Activated T-helper 1 cell treated with anti-CD3 and anti-CD28 coated beads, Interleukin-12 subunit alpha, Interleukin-12 subunit beta, Interleukin-2, Interleukin-4 antibody, amounts not matched to agents 30 ng/mL and 10 ng/mL and 1 ng/mL, durations not matched to agents 14 hours and 24 hours and 36 hours (primary cell): ENCODE measurements around the gene TM2D3. TPM values are rescaled to one million over a fixed set of nuclear protein-coding genes. Genes with fewer than 3 reads are reported as not detected.
"Not testable (repeated sequence)": the region's sequence is repeated elsewhere in the genome, so short reads cannot be mapped to it uniquely, and the experiment has no call there.

Source experiments
- DNase-seq: peaks from one replicate; pipeline ENCODE4 v3.0.0; 2021; ENCODE audit warnings: low spot score
- H3K27ac Mint-ChIP-seq: one replicate; pipeline ENCODE4 v1.8.0; 2021; ENCODE audit warnings: mild to moderate bottlenecking, mixed read lengths
- H3K27me3 Mint-ChIP-seq: one replicate; pipeline ENCODE4 v1.8.0; 2022; ENCODE audit warnings: mild to moderate bottlenecking, moderate library complexity, mixed read lengths; ENCODE audit not compliant: insufficient read depth
- H3K36me3 Mint-ChIP-seq: one replicate; pipeline ENCODE4 v1.8.0; 2021; ENCODE audit warnings: low read depth, mixed read lengths
- H3K4me1 Mint-ChIP-seq: one replicate; pipeline ENCODE4 v1.8.0; 2021; ENCODE audit warnings: low read depth, mixed read lengths
- H3K4me3 Mint-ChIP-seq: one replicate; pipeline ENCODE4 v1.8.0; 2021; ENCODE audit warnings: mild to moderate bottlenecking, moderate library complexity, mixed read lengths
- H3K9me3 Mint-ChIP-seq: one replicate; pipeline ENCODE4 v1.8.0; 2021; ENCODE audit warnings: mixed read lengths
- intact Hi-C: fragments of 100-400 bp; cut with micrococcal nuclease; formaldehyde crosslinking; loops from one replicate; pipeline ENCODE4 v1.15.1; 2024
- total RNA-seq: library from RNA; stranded (reverse); gene quantifications from 2 replicates; pipeline ENCODE4 v1.2.3, GENCODE V29; 2022

The TM2D3 gene
- total RNA-seq, 1 donor from 2014 or later: 62.4 TPM

GRCh38 chr15:101635944-101636727, 16.0 kb downstream of the TM2D3 start:
- no peaks in the 10 kb centered on the region for H3K27me3 Mint-ChIP-seq
- DNase-seq: no peak
- intact Hi-C loops: no loop called here
- no peak overlapping the region for H3K4me3 Mint-ChIP-seq
- H3K27ac Mint-ChIP-seq: no peak overlapping the region
- no peaks in the 10 kb centered on the region for H3K9me3 Mint-ChIP-seq
- H3K4me1 Mint-ChIP-seq: peaks cover 5% of the 10 kb centered on the region
- peaks cover 17% of the 10 kb centered on the region for H3K36me3 Mint-ChIP-seq

- intact Hi-C loops: no loop called here
- Mint-ChIP-seq H3K36me3 (peaks cover 2% of the 10 kb centered on the region), H3K4me3 (no peak overlapping the region), H3K27me3 (no peaks in the 10 kb centered on the region), H3K9me3 (no peaks in the 10 kb centered on the region), H3K4me1 (no peaks in the 10 kb centered on the region), H3K27ac (no peak overlapping the region)
- no peak for DNase-seq
Measured at GRCh38 chr15:101633356-101633755, 18.8 kb downstream of the TM2D3 start.

- H3K4me3 Mint-ChIP-seq, H3K27me3 Mint-ChIP-seq, H3K9me3 Mint-ChIP-seq, H3K27ac Mint-ChIP-seq, H3K36me3 Mint-ChIP-seq, DNase-seq, intact Hi-C loops: not testable (repeated sequence)
- peaks cover 23% of the 10 kb centered on the region for H3K4me1 Mint-ChIP-seq
Measured at GRCh38 chr15:101626729-101627128, 25.5 kb downstream of the TM2D3 start.

GRCh38 chr15:101625980-101626379, 26.2 kb downstream of the TM2D3 start:
- Mint-ChIP-seq H3K4me3 (no peak overlapping the region), H3K27me3 (no peaks in the 10 kb centered on the region), H3K9me3 (peaks cover 4% of the 10 kb centered on the region), H3K4me1 (peaks cover 24% of the 10 kb centered on the region), H3K27ac (no peak overlapping the region), H3K36me3 (peaks cover 7% of the 10 kb centered on the region)
- DNase-seq: no peak
- intact Hi-C loops: no loop called here

GRCh38 chr15:101625184-101625583, 27.0 kb downstream of the TM2D3 start:
- no peaks in the 10 kb centered on the region for H3K27me3 Mint-ChIP-seq
- H3K4me1 Mint-ChIP-seq: peaks cover 28% of the 10 kb centered on the region
- intact Hi-C loops: no loop called here
- H3K36me3 Mint-ChIP-seq: peaks cover 7% of the 10 kb centered on the region
- peaks cover 4% of the 10 kb centered on the region for H3K9me3 Mint-ChIP-seq
- no peak overlapping the region for H3K27ac Mint-ChIP-seq
- no peak for DNase-seq
- no peak overlapping the region for H3K4me3 Mint-ChIP-seq

- peaks cover 4% of the 10 kb centered on the region for H3K9me3 Mint-ChIP-seq
- no peak for DNase-seq
- no peak overlapping the region for H3K27ac Mint-ChIP-seq
- intact Hi-C loops: no loop called here
- H3K4me1 Mint-ChIP-seq: peaks cover 28% of the 10 kb centered on the region
- no peaks in the 10 kb centered on the region for H3K27me3 Mint-ChIP-seq
- H3K36me3 Mint-ChIP-seq: peaks cover 7% of the 10 kb centered on the region
- no peak overlapping the region for H3K4me3 Mint-ChIP-seq
Measured at GRCh38 chr15:101623367-101624304, 28.5 kb downstream of the TM2D3 start.

- Mint-ChIP-seq H3K36me3 (peaks cover 7% of the 10 kb centered on the region), H3K27me3 (no peaks in the 10 kb centered on the region), H3K9me3 (peaks cover 4% of the 10 kb centered on the region), H3K27ac (no peak overlapping the region), H3K4me3 (no peak overlapping the region), H3K4me1 (peaks cover 28% of the 10 kb centered on the region)
- no peak for DNase-seq
- intact Hi-C loops: no loop called here
Measured at GRCh38 chr15:101621961-101622360, 30.2 kb downstream of the TM2D3 start.

GRCh38 chr15:101620671-101621070, 31.5 kb downstream of the TM2D3 start:
- DNase-seq: no peak
- Mint-ChIP-seq H3K4me3 (no peak overlapping the region), H3K27me3 (no peaks in the 10 kb centered on the region), H3K4me1 (peaks cover 22% of the 10 kb centered on the region), H3K36me3 (peaks cover 2% of the 10 kb centered on the region), H3K27ac (no peak overlapping the region), H3K9me3 (no peaks in the 10 kb centered on the region)
- intact Hi-C loops: no loop called here

- no peak overlapping the region for H3K4me3 Mint-ChIP-seq
- intact Hi-C loops: no loop called here
- H3K27ac Mint-ChIP-seq: no peak overlapping the region
- peaks cover 2% of the 10 kb centered on the region for H3K36me3 Mint-ChIP-seq
- DNase-seq: no peak
- no peaks in the 10 kb centered on the region for H3K9me3 Mint-ChIP-seq
- H3K4me1 Mint-ChIP-seq: peaks cover 20% of the 10 kb centered on the region
- no peaks in the 10 kb centered on the region for H3K27me3 Mint-ChIP-seq
Measured at GRCh38 chr15:101619615-101619865, 32.6 kb downstream of the TM2D3 start.

- no peak overlapping the region for H3K27ac Mint-ChIP-seq
- peaks cover 20% of the 10 kb centered on the region for H3K4me1 Mint-ChIP-seq
- intact Hi-C loops: no loop called here
- H3K27me3 Mint-ChIP-seq: no peaks in the 10 kb centered on the region
- H3K9me3 Mint-ChIP-seq: no peaks in the 10 kb centered on the region
- DNase-seq: no peak
- H3K36me3 Mint-ChIP-seq: peaks cover 2% of the 10 kb centered on the region
- no peak overlapping the region for H3K4me3 Mint-ChIP-seq
Measured at GRCh38 chr15:101618851-101619614, 33.1 kb downstream of the TM2D3 start.

GRCh38 chr15:101618076-101618475, 34.1 kb downstream of the TM2D3 start:
- peaks cover 14% of the 10 kb centered on the region for H3K4me1 Mint-ChIP-seq
- no peaks in the 10 kb centered on the region for H3K36me3 Mint-ChIP-seq
- intact Hi-C loops: no loop called here
- no peak overlapping the region for H3K4me3 Mint-ChIP-seq
- no peaks in the 10 kb centered on the region for H3K27me3 Mint-ChIP-seq
- no peaks in the 10 kb centered on the region for H3K9me3 Mint-ChIP-seq
- no peak overlapping the region for H3K27ac Mint-ChIP-seq
- no peak for DNase-seq

- intact Hi-C loops: no loop called here
- no peak for DNase-seq
- Mint-ChIP-seq H3K27me3 (no peaks in the 10 kb centered on the region), H3K27ac (no peak overlapping the region), H3K9me3 (no peaks in the 10 kb centered on the region), H3K4me1 (peaks cover 13% of the 10 kb centered on the region), H3K4me3 (no peak overlapping the region), H3K36me3 (no peaks in the 10 kb centered on the region)
Measured at GRCh38 chr15:101617390-101617965, 34.7 kb downstream of the TM2D3 start.
